ENCODE results near the gene CTNNA1. TPM values are rescaled to one million over a fixed set of nuclear protein-coding genes. Genes with fewer than 3 reads are reported as not detected.

The CTNNA1 gene
- total RNA-seq, 3 donors from 2014 or later (not counting 1 experiment from before 2014, with no cell fraction given): 34.4 to 53.0 (median 49.8) TPM

GRCh38 chr5:138874771-138875551 is 121.7 kb downstream of the CTNNA1 start, which contains the start of gene LRRTM2:
Gene LRRTM2 (minus strand): TSS chr5:138875335. CDS start chr5:138874911, 424 bp downstream.
- no peaks in the 10 kb centered on the region for H3K4me1 ChIP-seq (ENCODE audit: control insufficient read depth, insufficient read depth, low read length)
- Mint-ChIP-seq H3K4me1 (peaks cover 0 to 11% of the 10 kb centered on the region in 2 donors), H3K36me3 (no peaks in the 10 kb centered on the region), H3K27ac (no peak within 1 kb of the TSS), H3K9me3 (no peaks in the 10 kb centered on the region), H3K4me3 (no peak within 1 kb of the TSS), H3K27me3 (ENCODE audit: low read depth in 2 of 2) (peaks cover 6 to 10% of the 10 kb centered on the region in 2 donors)
- no peaks in the 10 kb centered on the region for H3K27me3 ChIP-seq (ENCODE audit: control insufficient read depth, insufficient read depth, low read length)
- DNase-seq: no peak
- no peak within 1 kb of the TSS for H3K4me3 ChIP-seq (ENCODE audit: low read length)
- no peaks in the 10 kb centered on the region for H3K36me3 ChIP-seq (ENCODE audit: control insufficient read depth, insufficient read depth, low read length)
- 95% methylated on average over 18 of the region's 18 CpGs for WGBS (ENCODE audit: insufficient coverage)
- no peak within 1 kb of the TSS for H3K27ac ChIP-seq (ENCODE audit: low read length)
- ATAC-seq: no peak
- no peaks in the 10 kb centered on the region for H3K9me3 ChIP-seq (ENCODE audit: control insufficient read depth, insufficient read depth, low read length)
- intact Hi-C loops (cut with micrococcal nuclease): no loop called here
- no peak for TF ChIP-seq CTCF (IDR thresholded peaks at IDR 0.05)

- no peak overlapping the region for H3K27ac ChIP-seq (ENCODE audit: low read length)
- WGBS (ENCODE audit: insufficient coverage): 90% methylated on average over 2 of the region's 2 CpGs
- H3K4me3 Mint-ChIP-seq: no peak overlapping the region
Observed at GRCh38 chr5:138875552-138875875, 122.3 kb downstream of the CTNNA1 start.

DNA sequence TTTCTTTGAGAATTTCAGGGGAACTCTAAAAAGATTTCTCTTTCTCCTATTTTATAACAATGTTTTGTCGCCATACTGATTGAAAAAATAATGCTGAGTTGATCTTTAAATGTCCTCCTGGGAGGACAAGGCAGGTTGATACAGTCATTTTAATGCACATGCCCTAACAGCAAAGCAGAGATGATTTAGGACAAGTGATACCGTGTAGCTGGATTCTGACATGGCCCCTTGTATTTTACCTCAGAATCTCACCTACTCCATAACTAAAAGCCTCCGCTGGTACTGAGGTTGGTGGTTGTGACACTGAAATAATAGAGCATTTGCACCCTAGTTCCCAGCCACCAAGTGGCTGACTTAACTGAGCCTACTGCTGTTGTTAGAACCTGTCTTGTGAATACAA is 122.7 kb downstream of the CTNNA1 start:
- WGBS (ENCODE audit: insufficient coverage): 100% methylated on average over 2 of the region's 3 CpGs
- Mint-ChIP-seq H3K27ac (no peak overlapping the region), H3K36me3 (no peaks in the 10 kb centered on the region), H3K4me3 (no peak overlapping the region), H3K27me3 (ENCODE audit: low read depth in 2 of 2) (peaks cover 2 to 3% of the 10 kb centered on the region in 2 donors), H3K4me1 (peaks cover 0 to 16% of the 10 kb centered on the region in 2 donors), H3K9me3 (no peaks in the 10 kb centered on the region)
- no peaks in the 10 kb centered on the region for H3K4me1 ChIP-seq (ENCODE audit: control insufficient read depth, insufficient read depth, low read length)
- no peak overlapping the region for H3K4me3 ChIP-seq (ENCODE audit: low read length)
- H3K9me3 ChIP-seq (ENCODE audit: control insufficient read depth, insufficient read depth, low read length): no peaks in the 10 kb centered on the region
- TF ChIP-seq CTCF (IDR thresholded peaks at IDR 0.05): no peak
- ATAC-seq (no peak), DNase-seq (no peak)
- intact Hi-C loops (cut with micrococcal nuclease): no loop called here
- no peak overlapping the region for H3K27ac ChIP-seq (ENCODE audit: low read length)
- H3K27me3 ChIP-seq (ENCODE audit: control insufficient read depth, insufficient read depth, low read length): no peaks in the 10 kb centered on the region
- no peaks in the 10 kb centered on the region for H3K36me3 ChIP-seq (ENCODE audit: control insufficient read depth, insufficient read depth, low read length)

More at GRCh38 chr5:138875552-138875875, 122.3 kb downstream of the CTNNA1 start:
- Mint-ChIP-seq H3K27me3 (ENCODE audit: low read depth in 2 of 2) (peaks cover 6% of the 10 kb centered on the region in 2 donors), H3K9me3 (no peaks in the 10 kb centered on the region), H3K4me1 (peaks cover 0 to 12% of the 10 kb centered on the region in 2 donors), H3K27ac (no peak overlapping the region), H3K36me3 (no peaks in the 10 kb centered on the region)
- Histone ChIP-seq H3K4me1 (ENCODE audit: control insufficient read depth, insufficient read depth, low read length) (no peaks in the 10 kb centered on the region), H3K4me3 (ENCODE audit: low read length) (no peak overlapping the region), H3K36me3 (ENCODE audit: control insufficient read depth, insufficient read depth, low read length) (no peaks in the 10 kb centered on the region), H3K27me3 (ENCODE audit: control insufficient read depth, insufficient read depth, low read length) (no peaks in the 10 kb centered on the region), H3K9me3 (ENCODE audit: control insufficient read depth, insufficient read depth, low read length) (no peaks in the 10 kb centered on the region)
- TF ChIP-seq CTCF (IDR thresholded peaks at IDR 0.05): no peak
- intact Hi-C loops (cut with micrococcal nuclease): no loop called here
- ATAC-seq (no peak), DNase-seq (no peak)

All from natural killer cell (primary cell).